GDM1 (cell line): ENCODE data around the gene VEPH1.
A peak's percentile ranks its signal among the peaks of the same experiment; 100 is the strongest.

Experiments
- DNase-seq: peaks from one replicate; lab custom pipeline; 2025; lab: John Stamatoyannopoulos, UW

VEPH1 gene

GRCh38 chr3:157255797-157256196 is 247.4 kb downstream of the VEPH1 start:
- no peak for DNase-seq

- DNase-seq: no peak
Measured at GRCh38 chr3:157251685-157252084, 251.5 kb downstream of the VEPH1 start.

GRCh38 chr3:157249606-157250005 is 253.6 kb downstream of the VEPH1 start:
- DNase-seq: no peak

GRCh38 chr3:157248590-157249422 is 254.4 kb downstream of the VEPH1 start:
- peak; percentile 4 for DNase-seq

- no peak for DNase-seq
Measured at GRCh38 chr3:157247391-157247790, 255.8 kb downstream of the VEPH1 start.

GRCh38 chr3:157242836-157243235 is 260.4 kb downstream of the VEPH1 start:
- no peak for DNase-seq

- no peak for DNase-seq
Measured at GRCh38 chr3:157241599-157241998, 261.6 kb downstream of the VEPH1 start.

GRCh38 chr3:157240408-157240807 is 262.8 kb downstream of the VEPH1 start:
- DNase-seq: no peak

GRCh38 chr3:157239082-157239704 is 264.0 kb downstream of the VEPH1 start:
- peak; percentile 62 for DNase-seq

GRCh38 chr3:157238457-157238856 is 264.8 kb downstream of the VEPH1 start:
- no peak for DNase-seq

GRCh38 chr3:157237886-157238285 is 265.3 kb downstream of the VEPH1 start:
- DNase-seq: no peak

- DNase-seq: no peak
Measured at GRCh38 chr3:157235291-157235690, 267.9 kb downstream of the VEPH1 start.

GRCh38 chr3:157233923-157234322 is 269.3 kb downstream of the VEPH1 start:
- DNase-seq: no peak

- no peak for DNase-seq
Measured at GRCh38 chr3:157232141-157232540, 271.1 kb downstream of the VEPH1 start.

GRCh38 chr3:157231071-157231470 is 272.1 kb downstream of the VEPH1 start:
- no peak for DNase-seq

- DNase-seq: no peak
Measured at GRCh38 chr3:157226173-157226847, 276.9 kb downstream of the VEPH1 start.

GRCh38 chr3:157225001-157225400 is 278.2 kb downstream of the VEPH1 start:
- no peak for DNase-seq

GRCh38 chr3:157220883-157221282 is 282.3 kb downstream of the VEPH1 start:
- no peak for DNase-seq

GRCh38 chr3:157220211-157220610 is 283.0 kb downstream of the VEPH1 start:
- no peak for DNase-seq

GRCh38 chr3:157219215-157219614 is 284.0 kb downstream of the VEPH1 start:
- DNase-seq: no peak
